ENCODE measurements around the gene MTIF3. TPM values are rescaled to one million over a fixed set of nuclear protein-coding genes. Genes with fewer than 3 reads are reported as not detected.

MTIF3 gene, protein sequence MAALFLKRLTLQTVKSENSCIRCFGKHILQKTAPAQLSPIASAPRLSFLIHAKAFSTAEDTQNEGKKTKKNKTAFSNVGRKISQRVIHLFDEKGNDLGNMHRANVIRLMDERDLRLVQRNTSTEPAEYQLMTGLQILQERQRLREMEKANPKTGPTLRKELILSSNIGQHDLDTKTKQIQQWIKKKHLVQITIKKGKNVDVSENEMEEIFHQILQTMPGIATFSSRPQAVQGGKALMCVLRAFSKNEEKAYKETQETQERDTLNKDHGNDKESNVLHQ
- 10 to 100 TPM; 57.5 to 65.6 TPM for total RNA-seq

DNA sequence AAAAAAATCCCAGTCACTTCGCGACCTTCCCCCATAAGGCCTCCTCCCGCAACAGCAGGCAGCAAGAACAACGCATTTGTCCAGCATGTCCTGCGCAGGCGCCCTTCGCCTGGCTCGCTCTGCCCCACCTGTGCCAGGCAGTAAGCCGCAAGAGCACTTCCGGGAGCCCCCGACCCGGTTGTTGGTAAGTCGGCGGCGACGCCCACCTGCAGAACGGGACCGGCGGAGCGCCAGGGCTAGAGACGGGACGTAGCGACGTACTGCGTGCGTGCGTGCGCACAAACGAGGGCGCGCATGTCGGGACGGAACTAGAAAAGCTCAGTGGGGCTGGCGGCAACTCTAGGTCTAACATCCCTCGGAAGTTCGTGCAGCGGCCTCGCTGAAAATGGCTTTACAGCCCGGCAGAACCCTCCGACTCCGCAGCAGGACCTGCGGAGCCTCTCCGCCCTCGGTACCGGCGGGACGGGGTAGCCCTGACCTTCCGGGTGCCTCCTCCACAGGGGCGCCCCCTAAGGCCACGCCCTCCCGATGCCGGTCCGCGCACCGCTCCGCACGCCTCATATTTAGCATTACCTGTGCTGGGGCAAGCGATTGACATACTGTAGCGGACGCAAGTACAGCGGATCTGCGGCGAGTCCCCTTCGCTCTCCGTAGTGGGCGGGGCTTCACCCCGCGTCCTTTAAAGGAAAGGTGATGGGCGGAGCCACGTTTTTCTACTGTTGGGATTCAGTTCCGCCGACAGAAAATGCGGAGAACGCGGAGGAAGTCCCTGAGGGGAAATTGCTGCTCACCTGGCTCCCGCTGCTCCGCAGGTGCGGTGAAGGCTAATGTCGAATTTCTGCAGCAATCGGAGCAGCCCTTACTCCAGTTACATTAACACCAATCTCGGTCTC lies at the start of gene MTIF3:
Gene MTIF3 (minus strand): TSS at position 629 of the 893 bp plus-strand sequence. CDS start 10,116 bp downstream, outside the sequence.

DNA sequence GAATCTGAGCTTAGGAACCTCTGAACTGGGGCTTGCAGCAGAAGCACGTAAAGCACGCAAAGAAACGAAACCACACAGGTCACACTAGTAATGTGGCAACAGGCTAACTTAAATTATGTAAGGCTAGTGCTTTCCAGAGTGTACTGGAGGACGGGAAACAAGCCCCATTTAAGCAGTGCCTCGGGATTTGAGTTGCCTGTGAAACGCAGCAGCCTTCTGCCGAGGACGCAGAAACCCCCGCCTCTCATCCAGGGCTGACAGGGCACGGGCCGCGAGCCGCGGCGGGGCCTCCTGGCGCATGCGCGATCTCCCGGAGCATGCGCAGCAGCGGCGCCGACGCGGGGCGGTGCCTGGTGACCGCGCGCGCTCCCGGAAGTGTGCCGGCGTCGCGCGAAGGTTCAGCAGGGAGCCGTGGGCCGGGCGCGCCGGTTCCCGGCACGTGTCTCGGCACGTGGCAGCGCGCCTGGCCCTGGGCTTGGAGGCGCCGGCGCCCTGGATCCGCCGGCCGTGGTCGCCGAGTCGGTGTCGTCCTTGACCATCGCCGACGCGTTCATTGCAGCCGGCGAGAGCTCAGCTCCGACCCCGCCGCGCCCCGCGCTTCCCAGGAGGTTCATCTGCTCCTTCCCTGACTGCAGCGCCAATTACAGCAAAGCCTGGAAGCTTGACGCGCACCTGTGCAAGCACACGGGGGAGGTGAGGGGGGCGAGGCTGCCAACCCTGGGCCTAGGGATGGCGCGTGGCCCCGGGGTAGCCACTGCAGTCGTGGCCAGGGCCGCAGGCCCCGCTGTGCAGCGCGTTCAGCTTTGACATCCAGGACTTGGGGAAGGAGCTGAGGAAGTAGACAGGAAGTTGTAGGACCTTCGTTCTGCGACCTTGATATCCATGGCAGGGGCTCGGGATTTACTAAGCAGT lies 25.9 kb downstream of the MTIF3 start, which contains the start of gene GTF3A:
Gene GTF3A (plus strand): TSS at position 374 of the 912 bp plus-strand sequence.

Other genes with a start within 250 kb of the MTIF3 start
- 1,000 to 10,000 TPM; 1,127 to 1,196 TPM for gene RPL21, start 199.0 kb downstream of the MTIF3 start, total RNA-seq
- under 1 TPM; 0.35 to 0.70 TPM for gene RASL11A, start 179.7 kb downstream of the MTIF3 start, total RNA-seq
- 100 to 1,000 TPM; 192 to 199 TPM for gene GTF3A, start 25.9 kb downstream of the MTIF3 start, total RNA-seq
- 1 to 10 TPM; 7.9 to 8.8 TPM for gene LNX2, start 170.0 kb upstream of the MTIF3 start, total RNA-seq
- gene POLR1D, start 171.3 kb upstream of the MTIF3 start, total RNA-seq = 100 to 1,000 TPM; 152 to 162 TPM